Upper lobe of right lung (tissue), 1 donor: ENCODE measurements around the gene NSD2. TPM values are rescaled to one million over a fixed set of nuclear protein-coding genes. Genes with fewer than 3 reads are reported as not detected.
"Not testable (repeated sequence)": the region's sequence is repeated elsewhere in the genome, so short reads cannot be mapped to it uniquely, and the experiment has no call there.

Source experiments
- ATAC-seq: fragments of 200-7000 bp; cut with Tn5 transposase; one replicate; pipeline ENCODE4 v1.9.1; 2020; ENCODE audit warnings: mild to moderate bottlenecking, moderate library complexity
- DNase-seq: peaks from one replicate; pipeline ENCODE4 v3.0.0-alpha.2; 2020
- H3K27ac ChIP-seq: fragments of 200-600 bp; one replicate; pipeline ENCODE4 v1.8.0; 2022
- H3K27me3 ChIP-seq: fragments of 200-600 bp; one replicate; pipeline ENCODE4 v1.8.0; 2022; ENCODE audit warnings: mild to moderate bottlenecking
- H3K36me3 ChIP-seq: fragments of 200-600 bp; one replicate; pipeline ENCODE4 v1.8.0; 2022
- H3K4me1 ChIP-seq: fragments of 200-600 bp; one replicate; pipeline ENCODE4 v1.8.0; 2022
- H3K4me3 ChIP-seq: fragments of 200-600 bp; one replicate; pipeline ENCODE4 v1.8.0; 2022; ENCODE audit warnings: mild to moderate bottlenecking
- H3K9me3 ChIP-seq: fragments of 200-600 bp; one replicate; pipeline ENCODE4 v1.8.0; 2022
- CTCF ChIP-seq: fragments of 200-600 bp; IDR thresholded peaks from one replicate; pipeline ENCODE4 v1.8.0; 2022; ENCODE audit warnings: antibody characterized with exemption
- intact Hi-C: fragments of 100-400 bp; cut with DNase I; formaldehyde crosslinking; loops from one replicate; pipeline ENCODE4 v1.11.0; 2022
- microRNA-seq: library from miRNA; unstranded; fragments of <30 nt; microRNA quantifications from one replicate; pipeline ENCODE4 v1.2.0, GENCODE V29; 2020; ENCODE audit warnings: borderline microRNAs expressed
- total RNA-seq: library from RNA; stranded (reverse); fragmentation: NEBNext Ultra II Directional; extraction: Animal tissue kit (Norgen Biotek cat#: 25700); gene quantifications from one replicate; pipeline ENCODE4 v1.2.1, GENCODE V29; 2021
- donor health status: DM: no; HTN: yes; CAD: no; lungs with severe emphysema.

Gene NSD2
- total RNA-seq, 1 donor from 2014 or later, result 45.2 TPM

- Histone ChIP-seq H3K4me1 (no peaks in the 10 kb centered on the region), H3K4me3 (no peak overlapping the region), H3K9me3 (no peaks in the 10 kb centered on the region), H3K27me3 (peaks cover 17% of the 10 kb centered on the region), H3K27ac (no peak overlapping the region), H3K36me3 (no peaks in the 10 kb centered on the region)
- ATAC-seq (no peak), DNase-seq (no peak)
- no peak for TF ChIP-seq CTCF
- intact Hi-C loops, result no loop called here
Observed at GRCh38 chr4:2024683-2025082, 153.5 kb downstream of the NSD2 start.

- intact Hi-C loops, result no loop called here
- no peaks in the 10 kb centered on the region for H3K9me3 ChIP-seq
Observed at GRCh38 chr4:2025817-2026216, 154.6 kb downstream of the NSD2 start.

GRCh38 chr4:2027120-2027519, 155.9 kb downstream of the NSD2 start:
- H3K36me3 ChIP-seq, H3K27ac ChIP-seq, H3K9me3 ChIP-seq, ATAC-seq, intact Hi-C loops, H3K4me3 ChIP-seq, H3K27me3 ChIP-seq, H3K4me1 ChIP-seq, DNase-seq: not testable (repeated sequence)

More at GRCh38 chr4:2025817-2026216, 154.6 kb downstream of the NSD2 start:
- no peak for DNase-seq
- no peak for ATAC-seq
- no peak overlapping the region for H3K4me3 ChIP-seq
- no peaks in the 10 kb centered on the region for H3K36me3 ChIP-seq
- H3K4me1 ChIP-seq, result no peaks in the 10 kb centered on the region
- no peak overlapping the region for H3K27ac ChIP-seq
- no peak for TF ChIP-seq CTCF
- peaks cover 16% of the 10 kb centered on the region for H3K27me3 ChIP-seq

- H3K36me3 ChIP-seq, H3K27ac ChIP-seq, H3K27me3 ChIP-seq, DNase-seq, H3K4me3 ChIP-seq, H3K9me3 ChIP-seq, ATAC-seq, intact Hi-C loops, H3K4me1 ChIP-seq: not testable (repeated sequence)
Observed at GRCh38 chr4:2031161-2031560, 160.0 kb downstream of the NSD2 start.

Small RNA genes lying within 50 kb of the gene (microRNA-seq; reads per million reads assigned to microRNA genes)
- gene MIR943, result not detected

Other genes with a start within 250 kb of the NSD2 start
- 2.8 TPM for gene FAM53A, start 187.1 kb upstream of the NSD2 start, total RNA-seq
- 32.8 TPM for gene SLBP, start 159.1 kb upstream of the NSD2 start, total RNA-seq
- 33.2 TPM for gene TMEM129, start 150.1 kb upstream of the NSD2 start, total RNA-seq
- 13.3 TPM for gene TACC3, start 149.9 kb upstream of the NSD2 start, total RNA-seq
- gene FGFR3, start 78.1 kb upstream of the NSD2 start, total RNA-seq, result 32.1 TPM
- gene LETM1, start 15.2 kb upstream of the NSD2 start, total RNA-seq, result 39.5 TPM
- 22.7 TPM for gene NELFA, start 137.6 kb downstream of the NSD2 start, total RNA-seq
- gene NAT8L, start 187.9 kb downstream of the NSD2 start, total RNA-seq, result 0.46 TPM